ENCODE data around the gene TENM4. TPM values are rescaled to one million over a fixed set of nuclear protein-coding genes. Genes with fewer than 3 reads are reported as not detected.

Gene TENM4
- total RNA-seq, 2 experiments from 2014 or later, result not detected

DNA sequence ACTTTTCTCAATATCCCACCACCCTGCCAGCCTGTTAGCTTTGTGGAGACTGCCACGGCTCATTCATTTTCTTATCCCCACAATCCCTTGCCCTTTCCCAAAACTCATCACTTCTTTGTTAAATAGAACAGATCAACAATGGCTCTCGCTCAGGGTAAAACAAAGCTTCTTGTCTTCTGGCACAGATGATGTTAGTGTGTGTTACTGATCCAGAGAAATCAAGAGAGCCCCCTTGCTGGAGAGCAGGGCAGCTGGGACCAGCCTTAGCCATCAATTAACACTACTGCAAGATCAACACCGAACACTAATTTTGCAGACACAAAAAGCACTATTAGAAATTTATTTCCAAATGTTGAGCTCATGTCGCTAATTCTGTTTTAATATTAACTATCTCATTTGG lies 420.9 kb downstream of the TENM4 start:
- no peak overlapping the region for H3K27ac ChIP-seq (ENCODE audit: low read depth, low read length, poor library complexity, severe bottlenecking)
- BruUV-seq (replicated peaks), result no TSS peak
- no peaks in the 10 kb centered on the region for H3K9me3 ChIP-seq (ENCODE audit: low read length)
- intact Hi-C loops (cut with micrococcal nuclease; ENCODE audit: unreplicated experiment), result no loop called here
- H4K20me1 ChIP-seq (ENCODE audit: insufficient read depth, low read length), result no peaks in the 10 kb centered on the region
- no peaks in the 10 kb centered on the region for H3K4me1 ChIP-seq (ENCODE audit: insufficient read depth, low read length, poor library complexity, severe bottlenecking)
- no peak for DNase-seq (ENCODE audit: low spot score)
- ChIA-PET CTCF (ENCODE audit: unreplicated experiment) (no interaction called here), POLR2A (no interaction called here)
- no peak overlapping the region for H3K4me3 ChIP-seq (ENCODE audit: low read depth, low read length, poor library complexity, severe bottlenecking)
- TF ChIP-seq, protein P1, sequence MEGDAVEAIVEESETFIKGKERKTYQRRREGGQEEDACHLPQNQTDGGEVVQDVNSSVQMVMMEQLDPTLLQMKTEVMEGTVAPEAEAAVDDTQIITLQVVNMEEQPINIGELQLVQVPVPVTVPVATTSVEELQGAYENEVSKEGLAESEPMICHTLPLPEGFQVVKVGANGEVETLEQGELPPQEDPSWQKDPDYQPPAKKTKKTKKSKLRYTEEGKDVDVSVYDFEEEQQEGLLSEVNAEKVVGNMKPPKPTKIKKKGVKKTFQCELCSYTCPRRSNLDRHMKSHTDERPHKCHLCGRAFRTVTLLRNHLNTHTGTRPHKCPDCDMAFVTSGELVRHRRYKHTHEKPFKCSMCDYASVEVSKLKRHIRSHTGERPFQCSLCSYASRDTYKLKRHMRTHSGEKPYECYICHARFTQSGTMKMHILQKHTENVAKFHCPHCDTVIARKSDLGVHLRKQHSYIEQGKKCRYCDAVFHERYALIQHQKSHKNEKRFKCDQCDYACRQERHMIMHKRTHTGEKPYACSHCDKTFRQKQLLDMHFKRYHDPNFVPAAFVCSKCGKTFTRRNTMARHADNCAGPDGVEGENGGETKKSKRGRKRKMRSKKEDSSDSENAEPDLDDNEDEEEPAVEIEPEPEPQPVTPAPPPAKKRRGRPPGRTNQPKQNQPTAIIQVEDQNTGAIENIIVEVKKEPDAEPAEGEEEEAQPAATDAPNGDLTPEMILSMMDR (conservative IDR thresholded peaks at IDR 0.05; ENCODE audit: low read length), result no peak
- no peak for TF ChIP-seq EZH2phosphoT487 (IDR thresholded peaks at IDR 0.05; ENCODE audit: borderline replicate concordance, low read depth, low read length)
- H3K79me2 ChIP-seq (ENCODE audit: insufficient read depth, low read depth, low read length), result no peaks in the 10 kb centered on the region
- H3K9me2 ChIP-seq (ENCODE audit: insufficient read depth, low read length), result no peaks in the 10 kb centered on the region
- no peak overlapping the region for H3K4me2 ChIP-seq (ENCODE audit: low read length)
- no peak overlapping the region for H2AFZ ChIP-seq (ENCODE audit: low read length)
- no peaks in the 10 kb centered on the region for H3K36me3 ChIP-seq (ENCODE audit: insufficient read depth, low read length)

DNA sequence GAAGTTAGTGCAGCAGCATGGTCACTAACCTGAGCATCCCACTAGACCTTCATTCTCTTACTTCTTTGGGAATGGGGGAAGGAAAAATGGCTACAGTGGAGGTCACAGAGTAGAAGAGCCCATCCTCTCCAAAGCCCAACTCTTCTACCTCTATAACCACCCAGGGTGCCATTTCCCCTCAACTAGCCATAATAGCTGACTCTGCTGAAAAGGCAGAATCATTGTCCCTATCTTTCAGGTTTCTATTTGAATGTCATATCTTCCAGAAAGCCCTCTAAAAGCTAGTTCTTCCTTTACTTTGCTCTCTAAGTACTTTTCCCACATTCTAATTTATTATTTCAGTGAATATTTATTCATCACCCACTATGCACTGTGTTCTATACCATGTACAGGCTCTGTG lies 421.6 kb downstream of the TENM4 start:
- Histone ChIP-seq H2AFZ (ENCODE audit: low read length) (no peak overlapping the region), H3K79me2 (ENCODE audit: insufficient read depth, low read depth, low read length) (no peaks in the 10 kb centered on the region), H3K27ac (ENCODE audit: low read depth, low read length, poor library complexity, severe bottlenecking) (no peak overlapping the region), H4K20me1 (ENCODE audit: insufficient read depth, low read length) (no peaks in the 10 kb centered on the region), H3K4me2 (ENCODE audit: low read length) (no peak overlapping the region), H3K9me2 (ENCODE audit: insufficient read depth, low read length) (no peaks in the 10 kb centered on the region), H3K4me1 (ENCODE audit: insufficient read depth, low read length, poor library complexity, severe bottlenecking) (no peaks in the 10 kb centered on the region), H3K4me3 (ENCODE audit: low read depth, low read length, poor library complexity, severe bottlenecking) (no peak overlapping the region), H3K36me3 (ENCODE audit: insufficient read depth, low read length) (no peaks in the 10 kb centered on the region), H3K9me3 (ENCODE audit: low read length) (no peaks in the 10 kb centered on the region)
- no TSS peak for BruUV-seq (replicated peaks)
- TF ChIP-seq, protein P1 (conservative IDR thresholded peaks at IDR 0.05; ENCODE audit: low read length), result no peak
- TF ChIP-seq EZH2phosphoT487 (IDR thresholded peaks at IDR 0.05; ENCODE audit: borderline replicate concordance, low read depth, low read length), result no peak
- intact Hi-C loops (cut with micrococcal nuclease; ENCODE audit: unreplicated experiment), result no loop called here
- POLR2A ChIA-PET, result no interaction called here
- no peak for DNase-seq (ENCODE audit: low spot score)
- CTCF ChIA-PET (ENCODE audit: unreplicated experiment), result no interaction called here

DNA sequence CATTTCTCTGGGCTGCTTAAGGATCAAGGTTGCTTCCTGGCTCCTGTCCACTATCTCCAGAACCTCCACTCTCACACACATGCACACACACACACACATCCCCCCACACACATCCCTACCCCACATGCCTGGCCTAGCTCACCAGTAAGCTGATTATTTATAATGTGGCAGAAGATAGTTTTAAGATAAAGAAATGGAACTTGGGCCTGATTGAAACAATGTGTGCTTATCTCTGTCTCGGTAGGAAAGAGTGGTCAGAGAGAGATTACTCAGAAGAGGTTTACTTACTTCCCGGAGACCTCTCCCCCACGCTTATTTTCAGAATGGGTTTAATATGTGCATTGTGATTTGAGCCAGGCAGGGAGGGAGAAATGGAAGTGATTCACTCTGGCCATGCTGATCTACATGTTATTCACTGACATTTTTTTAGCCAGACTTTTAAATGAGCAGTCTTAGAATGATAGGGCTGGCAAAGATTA lies 422.4 kb downstream of the TENM4 start:
- intact Hi-C loops (cut with micrococcal nuclease; ENCODE audit: unreplicated experiment), result no loop called here
- POLR2A ChIA-PET, result interaction anchor here (0.5 kb wide), 1 partner anchor 578 kb away, joined by 3 read pairs; no protein-coding TSS in a partner anchor
- H3K4me1 ChIP-seq (ENCODE audit: insufficient read depth, low read length, poor library complexity, severe bottlenecking), result no peaks in the 10 kb centered on the region
- no peaks in the 10 kb centered on the region for H3K79me2 ChIP-seq (ENCODE audit: insufficient read depth, low read depth, low read length)
- no peaks in the 10 kb centered on the region for H3K9me3 ChIP-seq (ENCODE audit: low read length)
- H3K4me2 ChIP-seq (ENCODE audit: low read length), result no peak overlapping the region
- no peaks in the 10 kb centered on the region for H4K20me1 ChIP-seq (ENCODE audit: insufficient read depth, low read length)
- no peak for DNase-seq (ENCODE audit: low spot score)
- TF ChIP-seq, protein P1 (conservative IDR thresholded peaks at IDR 0.05; ENCODE audit: low read length), result no peak
- no peak for TF ChIP-seq EZH2phosphoT487 (IDR thresholded peaks at IDR 0.05; ENCODE audit: borderline replicate concordance, low read depth, low read length)
- H3K36me3 ChIP-seq (ENCODE audit: insufficient read depth, low read length), result no peaks in the 10 kb centered on the region
- H3K4me3 ChIP-seq (ENCODE audit: low read depth, low read length, poor library complexity, severe bottlenecking), result no peak overlapping the region
- BruUV-seq (replicated peaks), result no TSS peak
- no peak overlapping the region for H2AFZ ChIP-seq (ENCODE audit: low read length)
- CTCF ChIA-PET (ENCODE audit: unreplicated experiment), result no interaction called here
- no peak overlapping the region for H3K27ac ChIP-seq (ENCODE audit: low read depth, low read length, poor library complexity, severe bottlenecking)
- no peaks in the 10 kb centered on the region for H3K9me2 ChIP-seq (ENCODE audit: insufficient read depth, low read length)
